Nephron progenitor cell (in vitro differentiated cells): ENCODE data around the gene DGKI.

ENCODE experiments used
- DNase-seq: peaks from one replicate; pipeline ENCODE4 v3.0.0; 2021
- H3K27ac Mint-ChIP-seq: 2 replicates; pipeline ENCODE4 v1.8.0; 2021; ENCODE audit warnings: mild to moderate bottlenecking, moderate library complexity, mixed read lengths
- H3K27me3 Mint-ChIP-seq: 2 replicates; pipeline ENCODE4 v1.8.0; 2021; ENCODE audit warnings: mild to moderate bottlenecking, low read depth, mixed read lengths; ENCODE audit not compliant: poor library complexity
- H3K36me3 Mint-ChIP-seq: 2 replicates; pipeline ENCODE4 v1.8.0; 2021; ENCODE audit warnings: low read depth, mixed read lengths
- H3K4me1 Mint-ChIP-seq: 2 replicates; pipeline ENCODE4 v1.8.0; 2021; ENCODE audit warnings: mixed read lengths
- H3K4me3 Mint-ChIP-seq: 2 replicates; pipeline ENCODE4 v1.8.0; 2021; ENCODE audit warnings: mild to moderate bottlenecking, moderate library complexity, mixed read lengths
- H3K9me3 Mint-ChIP-seq: 2 replicates; pipeline ENCODE4 v1.8.0; 2021; ENCODE audit warnings: mild to moderate bottlenecking, moderate library complexity, mixed read lengths
- CTCF ChIP-seq: fragments of 200-600 bp; sonication (generic); IDR thresholded peaks from 2 replicates; pipeline ENCODE4 v1.5.0; 2021; ENCODE audit warnings: antibody characterized with exemption

Gene DGKI

GRCh38 chr7:137818036-137818435 lies 28.7 kb downstream of the DGKI start:
- Mint-ChIP-seq H3K9me3 (no peaks in the 10 kb centered on the region), H3K36me3 (no peaks in the 10 kb centered on the region)
- TF ChIP-seq CTCF, result no peak

GRCh38 chr7:137816696-137817320 lies 30.0 kb downstream of the DGKI start:
- Mint-ChIP-seq H3K36me3 (no peaks in the 10 kb centered on the region), H3K27me3 (peaks cover 16% of the 10 kb centered on the region), H3K4me3 (no peak overlapping the region), H3K4me1 (peaks cover 25% of the 10 kb centered on the region), H3K27ac (no peak overlapping the region), H3K9me3 (no peaks in the 10 kb centered on the region)
- no peak for DNase-seq
- TF ChIP-seq CTCF, result no peak

More at GRCh38 chr7:137818036-137818435, 28.7 kb downstream of the DGKI start:
- Mint-ChIP-seq H3K27ac (no peak overlapping the region), H3K27me3 (peaks cover 27% of the 10 kb centered on the region), H3K4me3 (no peak overlapping the region), H3K4me1 (peaks cover 25% of the 10 kb centered on the region)
- no peak for DNase-seq

- H3K36me3 Mint-ChIP-seq, result no peaks in the 10 kb centered on the region
- no peak for TF ChIP-seq CTCF
- H3K9me3 Mint-ChIP-seq, result no peaks in the 10 kb centered on the region
- H3K27me3 Mint-ChIP-seq, result peaks cover 4% of the 10 kb centered on the region
- no peak overlapping the region for H3K4me3 Mint-ChIP-seq
- no peak overlapping the region for H3K27ac Mint-ChIP-seq
- no peak for DNase-seq
- no peaks in the 10 kb centered on the region for H3K4me1 Mint-ChIP-seq
These were observed 33.2 kb downstream of the DGKI start for GRCh38 chr7:137813541-137813940.

GRCh38 chr7:137810248-137810647 lies 36.5 kb downstream of the DGKI start:
- peaks cover 10% of the 10 kb centered on the region for H3K27me3 Mint-ChIP-seq
- TF ChIP-seq CTCF, result no peak
- H3K4me3 Mint-ChIP-seq, result no peak overlapping the region
- H3K4me1 Mint-ChIP-seq, result no peaks in the 10 kb centered on the region
- H3K9me3 Mint-ChIP-seq, result no peaks in the 10 kb centered on the region
- H3K36me3 Mint-ChIP-seq, result no peaks in the 10 kb centered on the region
- no peak for DNase-seq
- no peak overlapping the region for H3K27ac Mint-ChIP-seq

GRCh38 chr7:137804836-137805235 lies 41.9 kb downstream of the DGKI start:
- Mint-ChIP-seq H3K9me3 (no peaks in the 10 kb centered on the region), H3K4me3 (no peak overlapping the region), H3K27ac (no peak overlapping the region), H3K27me3 (peaks cover 23% of the 10 kb centered on the region), H3K36me3 (no peaks in the 10 kb centered on the region), H3K4me1 (no peaks in the 10 kb centered on the region)
- no peak for DNase-seq
- no peak for TF ChIP-seq CTCF

- Mint-ChIP-seq H3K27ac (no peak overlapping the region), H3K4me1 (no peaks in the 10 kb centered on the region), H3K36me3 (peaks cover 2% of the 10 kb centered on the region), H3K27me3 (peaks cover 27% of the 10 kb centered on the region), H3K9me3 (peaks cover under 1% of the 10 kb centered on the region), H3K4me3 (no peak overlapping the region)
- no peak for TF ChIP-seq CTCF
- DNase-seq, result no peak
These were observed 45.3 kb downstream of the DGKI start for GRCh38 chr7:137801491-137801890.
